Measurements from ENCODE around the gene R3HDM2. TPM values are rescaled to one million over a fixed set of nuclear protein-coding genes. Genes with fewer than 3 reads are reported as not detected.
A peak's percentile ranks its signal among the peaks of the same experiment; 100 is the strongest.

Gene R3HDM2
- total RNA-seq, 4 donors from 2014 or later, result 30.7 to 40.8 (median 35.5) TPM

GRCh38 chr12:57456737-57457490, 26.1 kb upstream of the R3HDM2 start:
- Histone ChIP-seq H3K27ac (no peak overlapping the region), H3K9me3 (no peaks in the 10 kb centered on the region), H3K4me3 (replicated peaks in 1 of 3) (no peak overlapping the region), H3K27me3 (no peaks in the 10 kb centered on the region), H3K4me1 (peaks cover 19 to 23% of the 10 kb centered on the region in 2 donors), H3K36me3 (no peaks in the 10 kb centered on the region)
- WGBS, 2 donors, result 81 to 86% methylated on average over 6 of the region's 6 CpGs
- DNase-seq, result no peak
- TF ChIP-seq, protein P1, sequence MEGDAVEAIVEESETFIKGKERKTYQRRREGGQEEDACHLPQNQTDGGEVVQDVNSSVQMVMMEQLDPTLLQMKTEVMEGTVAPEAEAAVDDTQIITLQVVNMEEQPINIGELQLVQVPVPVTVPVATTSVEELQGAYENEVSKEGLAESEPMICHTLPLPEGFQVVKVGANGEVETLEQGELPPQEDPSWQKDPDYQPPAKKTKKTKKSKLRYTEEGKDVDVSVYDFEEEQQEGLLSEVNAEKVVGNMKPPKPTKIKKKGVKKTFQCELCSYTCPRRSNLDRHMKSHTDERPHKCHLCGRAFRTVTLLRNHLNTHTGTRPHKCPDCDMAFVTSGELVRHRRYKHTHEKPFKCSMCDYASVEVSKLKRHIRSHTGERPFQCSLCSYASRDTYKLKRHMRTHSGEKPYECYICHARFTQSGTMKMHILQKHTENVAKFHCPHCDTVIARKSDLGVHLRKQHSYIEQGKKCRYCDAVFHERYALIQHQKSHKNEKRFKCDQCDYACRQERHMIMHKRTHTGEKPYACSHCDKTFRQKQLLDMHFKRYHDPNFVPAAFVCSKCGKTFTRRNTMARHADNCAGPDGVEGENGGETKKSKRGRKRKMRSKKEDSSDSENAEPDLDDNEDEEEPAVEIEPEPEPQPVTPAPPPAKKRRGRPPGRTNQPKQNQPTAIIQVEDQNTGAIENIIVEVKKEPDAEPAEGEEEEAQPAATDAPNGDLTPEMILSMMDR (IDR thresholded peaks at IDR 0.05), result no peak
- TF ChIP-seq POLR2A (IDR thresholded peaks at IDR 0.05), result no peak
- intact Hi-C loops (cut with DNase I), result loop anchor here (5.0 kb wide), 1 partner anchor 165 kb away; no protein-coding TSS in a partner anchor

GRCh38 chr12:57456145-57456700, 25.4 kb upstream of the R3HDM2 start:
- H3K27ac ChIP-seq, result no peak overlapping the region

DNA sequence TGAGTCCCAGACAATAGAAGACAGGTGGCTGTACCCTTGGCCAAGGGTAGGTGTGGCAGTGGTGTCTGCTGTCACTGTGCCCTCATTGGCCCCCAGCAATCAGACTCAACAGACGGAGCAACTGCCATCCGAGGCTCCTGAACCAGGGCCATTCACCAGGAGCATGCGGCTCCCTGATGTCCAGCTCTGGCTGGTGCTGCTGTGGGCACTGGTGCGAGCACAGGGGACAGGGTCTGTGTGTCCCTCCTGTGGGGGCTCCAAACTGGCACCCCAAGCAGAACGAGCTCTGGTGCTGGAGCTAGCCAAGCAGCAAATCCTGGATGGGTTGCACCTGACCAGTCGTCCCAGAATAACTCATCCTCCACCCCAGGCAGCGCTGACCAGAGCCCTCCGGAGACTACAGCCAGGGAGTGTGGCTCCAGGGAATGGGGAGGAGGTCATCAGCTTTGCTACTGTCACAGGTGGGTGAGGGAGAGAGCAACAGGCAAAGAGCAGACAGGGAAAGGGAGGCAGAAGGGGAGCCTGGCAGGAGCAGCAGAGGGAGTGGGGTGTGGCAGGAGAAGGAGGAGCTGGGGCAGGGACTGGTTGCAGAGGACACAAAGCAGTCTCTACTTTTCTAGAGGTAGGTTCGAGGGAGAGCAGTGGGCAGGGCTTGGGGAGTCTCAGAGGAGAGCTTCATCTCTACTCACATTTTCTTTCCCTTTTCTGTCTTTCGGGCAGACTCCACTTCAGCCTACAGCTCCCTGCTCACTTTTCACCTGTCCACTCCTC, 24.7 kb upstream of the R3HDM2 start:
- 43 to 58% methylated on average over 7 to 8 of the region's 10 CpGs for WGBS, 2 donors
- no peaks in the 10 kb centered on the region for H3K36me3 ChIP-seq
- no peak for DNase-seq
- H3K4me1 ChIP-seq, result peaks cover 10 to 13% of the 10 kb centered on the region in 2 donors
- TF ChIP-seq POLR2A (IDR thresholded peaks at IDR 0.05), result no peak
- TF ChIP-seq, protein P1 (IDR thresholded peaks at IDR 0.05), result no peak
- H3K27me3 ChIP-seq, result no peaks in the 10 kb centered on the region
- no peak overlapping the region for H3K27ac ChIP-seq
- no peaks in the 10 kb centered on the region for H3K9me3 ChIP-seq
- no peak overlapping the region for H3K4me3 ChIP-seq (replicated peaks in 1 of 3)
- intact Hi-C loops (cut with DNase I), result loop anchor here (5.0 kb wide), 1 partner anchor 167 kb away; no protein-coding TSS in a partner anchor

More at GRCh38 chr12:57456145-57456700, 25.4 kb upstream of the R3HDM2 start:
- intact Hi-C loops (cut with DNase I), result loop anchor here (5.0 kb wide), 1 partner anchor 166 kb away; no protein-coding TSS in a partner anchor
- 16 to 29% methylated on average over 8 to 9 of the region's 15 CpGs for WGBS, 2 donors
- TF ChIP-seq, protein P1 (IDR thresholded peaks at IDR 0.05), result peak; percentile 23 to 63 (median 42)
- TF ChIP-seq POLR2A (IDR thresholded peaks at IDR 0.05), result no peak
- no peaks in the 10 kb centered on the region for H3K36me3 ChIP-seq
- peak in 1 of 2 donors; percentile 35 for DNase-seq
- H3K9me3 ChIP-seq, result no peaks in the 10 kb centered on the region
- no peaks in the 10 kb centered on the region for H3K27me3 ChIP-seq
- no peak overlapping the region for H3K4me3 ChIP-seq (replicated peaks in 1 of 3)
- H3K4me1 ChIP-seq, result peaks cover 13 to 20% of the 10 kb centered on the region in 2 donors

GRCh38 chr12:57454566-57455373, 23.9 kb upstream of the R3HDM2 start, which contains the start of gene INHBE:
Gene INHBE (plus strand): TSS chr12:57455307. CDS start chr12:57455537, 230 bp downstream.
- WGBS, 2 donors, result 69 to 73% methylated on average over 9 of the region's 10 CpGs
- no peak for DNase-seq
- TF ChIP-seq, protein P1 (IDR thresholded peaks at IDR 0.05), result no peak
- TF ChIP-seq POLR2A (IDR thresholded peaks at IDR 0.05), result no peak
- peaks cover 5 to 6% of the 10 kb centered on the region in 2 donors for H3K4me1 ChIP-seq
- H3K4me3 ChIP-seq (replicated peaks in 1 of 3), result no peak within 1 kb of the TSS
- H3K27ac ChIP-seq, result no peak within 1 kb of the TSS
- no peaks in the 10 kb centered on the region for H3K9me3 ChIP-seq
- H3K27me3 ChIP-seq, result no peaks in the 10 kb centered on the region
- H3K36me3 ChIP-seq, result no peaks in the 10 kb centered on the region
- intact Hi-C loops (cut with DNase I), result loop anchor here (5.0 kb wide), 3 partner anchors 147 to 187 kb away; no protein-coding TSS in a partner anchor
